HG02623 (cell line): ENCODE measurements around the gene SLC4A9.
A peak's percentile ranks its signal among the peaks of the same experiment; 100 is the strongest.
"Not testable (repeated sequence)": the region's sequence is repeated elsewhere in the genome, so short reads cannot be mapped to it uniquely, and the experiment has no call there.

Source experiments
- ATAC-seq: cut with Tn5 transposase; IDR thresholded peaks from one replicate; pipeline ENCODE4 v1.9.1; 2021; ENCODE audit warnings: moderate library complexity; ENCODE audit not compliant: unreplicated experiment

SLC4A9 gene

GRCh38 chr5:140393738-140394137, 33.7 kb downstream of the SLC4A9 start:
- ATAC-seq = no peak

- ATAC-seq = no peak
Measured at GRCh38 chr5:140398379-140398811, 38.4 kb downstream of the SLC4A9 start.

GRCh38 chr5:140399979-140400729, 40.2 kb downstream of the SLC4A9 start:
- peak; percentile 1 for ATAC-seq

GRCh38 chr5:140400730-140401361, 40.9 kb downstream of the SLC4A9 start:
- peak; percentile 56 for ATAC-seq

- peak; percentile 82 for ATAC-seq
Measured at GRCh38 chr5:140401362-140402257, 41.6 kb downstream of the SLC4A9 start, which contains the start of gene ANKHD1. TSS of gene ANKHD1 (plus strand) at chr5:140401833. CDS start at chr5:140401968, 135 bp downstream.

- ATAC-seq = no peak
Measured at GRCh38 chr5:140402258-140403074, 42.5 kb downstream of the SLC4A9 start.

GRCh38 chr5:140403613-140404012, 43.6 kb downstream of the SLC4A9 start:
- no peak for ATAC-seq

- ATAC-seq = no peak
Measured at GRCh38 chr5:140408750-140409241, 48.8 kb downstream of the SLC4A9 start.

DNA sequence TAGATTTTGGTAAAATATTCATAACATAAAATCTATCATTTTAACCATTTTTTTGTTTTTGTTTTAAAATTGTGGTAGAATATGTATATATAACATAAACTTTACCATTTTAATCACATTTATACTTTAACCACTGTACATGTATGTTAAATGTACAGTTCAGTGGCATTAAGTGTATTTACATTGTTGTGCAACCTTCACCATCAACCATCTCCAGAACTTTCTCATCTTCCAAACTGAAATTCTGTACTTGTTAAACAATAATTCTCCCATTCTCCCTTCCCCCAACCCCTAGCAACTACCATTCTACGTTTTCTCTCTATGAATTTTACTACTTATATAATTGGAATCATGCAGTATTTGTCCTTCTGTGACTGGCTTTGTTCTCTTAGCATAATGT, 53.2 kb downstream of the SLC4A9 start:
- ATAC-seq = no peak

- ATAC-seq = no peak
Measured at GRCh38 chr5:140417235-140417634, 57.2 kb downstream of the SLC4A9 start.

DNA sequence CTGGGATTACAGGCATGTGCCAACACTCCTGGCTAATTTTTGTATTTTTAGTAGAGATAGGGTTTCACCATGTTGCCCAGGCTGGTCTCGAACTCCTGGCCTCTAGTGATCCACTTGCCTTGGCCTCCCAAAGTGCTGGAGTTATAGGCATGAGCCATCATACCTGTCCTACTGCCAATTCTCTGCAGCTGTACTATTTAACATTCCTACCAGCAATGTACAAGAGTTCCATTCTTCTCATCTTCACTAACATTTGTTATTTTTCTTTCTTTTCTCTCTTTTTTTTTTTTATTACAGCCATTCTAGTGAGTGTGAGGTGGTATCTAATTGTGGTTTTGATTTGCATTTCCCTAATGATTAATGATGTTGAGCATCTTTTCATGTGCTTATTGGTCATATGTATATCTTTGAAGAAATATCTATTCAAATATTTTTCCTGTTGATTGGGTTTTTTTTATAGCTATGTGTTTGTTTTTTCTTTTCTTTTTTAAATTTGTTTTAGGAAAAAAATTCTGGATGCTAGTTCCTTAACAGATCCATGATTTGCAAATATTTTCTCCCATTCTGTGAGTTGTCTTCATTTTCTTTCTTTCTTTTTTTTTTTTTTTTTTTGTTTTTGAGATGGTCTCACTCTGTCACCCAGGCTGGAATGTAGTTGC, 59.0 kb downstream of the SLC4A9 start:
- no peak for ATAC-seq

DNA sequence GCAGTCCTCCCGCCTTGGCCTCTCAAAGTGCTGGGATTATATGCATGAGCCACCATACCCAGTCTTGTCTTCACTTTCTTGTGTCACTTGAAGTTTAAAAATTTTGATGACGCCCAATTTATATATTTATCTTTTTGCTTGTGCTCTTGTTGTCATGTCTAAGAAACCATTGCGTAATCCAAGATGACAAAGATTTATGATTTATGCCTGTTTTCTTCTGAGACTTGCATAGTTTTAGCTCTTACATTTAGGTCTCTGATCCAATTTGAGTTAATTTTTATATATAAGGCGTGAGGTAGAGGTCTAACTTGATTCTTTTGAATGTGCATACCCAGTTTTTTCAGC, 60.2 kb downstream of the SLC4A9 start:
- ATAC-seq = no peak

DNA sequence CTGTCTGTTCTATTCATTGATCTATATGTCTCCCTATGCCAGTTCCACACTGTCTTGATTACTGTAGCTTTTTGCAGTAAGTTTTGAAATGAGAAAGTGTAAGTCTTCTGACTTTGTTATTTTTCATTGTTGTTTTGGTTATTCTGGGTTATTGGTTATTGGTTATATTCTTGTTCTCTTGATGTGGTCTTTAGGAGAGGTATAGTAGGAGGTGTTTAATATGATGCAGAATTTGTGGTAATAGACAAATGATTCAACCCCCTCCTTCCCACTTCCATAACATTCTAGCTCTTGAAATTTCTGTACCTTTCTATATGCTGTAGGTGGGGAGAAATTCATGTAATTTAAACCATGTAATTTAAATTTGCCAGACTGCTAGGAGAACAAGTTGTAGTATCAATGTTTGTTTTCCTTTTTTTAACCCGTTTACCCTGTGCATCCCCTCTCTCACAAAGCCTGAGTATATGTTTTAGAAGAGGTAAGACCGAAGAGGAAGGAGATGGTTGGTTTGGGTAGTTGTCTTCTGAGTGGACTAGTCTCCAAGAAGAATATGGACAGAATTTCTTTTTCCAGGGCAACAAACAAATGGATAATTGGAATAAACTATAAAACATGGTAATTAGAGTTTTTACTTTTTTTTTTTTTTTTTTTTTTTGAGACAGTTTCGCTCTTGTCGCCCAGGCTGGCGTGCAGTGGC, 60.8 kb downstream of the SLC4A9 start:
- ATAC-seq = no peak

DNA sequence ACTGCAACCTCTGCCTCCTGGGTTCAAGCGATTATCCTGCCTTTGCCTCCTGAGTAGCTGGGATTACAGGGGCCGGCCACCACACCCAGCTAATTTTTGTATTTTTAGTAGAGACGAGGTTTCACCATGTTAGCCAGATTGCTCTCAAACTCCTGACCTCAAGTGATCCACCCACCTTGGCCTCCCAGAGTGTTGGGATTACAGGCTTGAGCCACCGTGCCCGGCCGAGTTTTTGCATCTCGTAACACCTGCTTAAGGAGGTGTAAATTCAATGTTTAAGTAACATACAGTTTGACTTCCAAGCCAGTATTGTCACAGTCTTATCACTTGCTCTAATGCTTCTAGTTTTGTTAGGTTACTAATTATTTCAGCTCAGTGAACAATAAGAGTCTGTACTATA, 61.4 kb downstream of the SLC4A9 start:
- not testable (repeated sequence) for ATAC-seq

- no peak for ATAC-seq
Measured at GRCh38 chr5:140423609-140424008, 63.6 kb downstream of the SLC4A9 start.

DNA sequence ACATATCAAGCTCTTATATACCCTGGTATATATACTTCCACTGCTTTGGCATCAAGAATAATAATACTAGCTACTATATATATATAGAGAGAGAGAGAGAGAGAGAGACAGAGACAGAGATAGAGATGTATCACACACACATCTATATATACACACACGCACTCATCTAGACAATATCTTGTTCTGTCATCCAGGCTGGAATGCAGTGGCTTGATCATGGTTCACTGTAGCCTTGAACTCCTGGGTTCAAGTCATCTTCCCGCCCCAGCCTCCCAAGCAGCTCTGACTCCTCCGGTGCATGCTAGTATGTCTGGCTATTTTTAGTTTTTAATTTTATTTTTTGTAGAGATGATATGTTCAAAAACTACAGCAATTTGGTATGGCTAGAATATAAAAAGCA, 64.1 kb downstream of the SLC4A9 start:
- ATAC-seq = no peak
